Measurements from ENCODE around the gene TTC9B.
"Not testable (repeated sequence)": the region's sequence is repeated elsewhere in the genome, so short reads cannot be mapped to it uniquely, and the experiment has no call there.

Gene TTC9B

DNA sequence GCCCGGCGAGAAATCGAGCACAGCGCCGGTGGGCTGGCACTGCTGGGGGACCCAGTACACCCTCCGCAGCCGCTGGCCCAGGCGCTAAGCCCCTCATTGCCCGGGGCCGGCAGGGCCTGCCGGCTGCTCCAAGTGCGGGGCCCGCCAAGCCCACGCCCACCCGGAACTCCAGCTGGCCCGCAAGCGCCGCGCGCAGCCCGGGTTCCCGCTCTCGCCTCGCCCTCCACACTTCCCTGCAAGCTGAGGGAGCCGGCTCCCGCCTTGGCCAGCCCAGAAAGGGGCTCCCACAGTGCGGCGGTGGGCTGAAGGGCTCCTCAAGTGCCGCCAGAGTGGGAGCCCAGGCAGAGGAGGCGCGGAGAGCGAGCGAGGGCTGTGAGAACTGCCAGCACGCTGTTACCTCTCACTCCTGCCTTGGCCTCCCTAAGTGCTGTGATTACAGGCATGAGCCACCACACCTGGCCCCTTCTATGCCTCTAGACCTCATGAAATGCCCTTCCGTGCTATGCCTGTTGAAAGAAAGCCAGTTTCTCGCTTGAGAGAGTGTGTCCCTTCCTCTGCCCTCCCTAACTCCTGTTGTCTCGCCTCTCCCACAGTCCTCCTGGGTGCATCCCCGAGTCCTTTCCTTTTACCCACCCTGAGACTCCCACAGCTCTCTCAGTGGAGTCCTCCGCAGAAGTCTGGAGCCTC is 47.7 kb downstream of the TTC9B start:
- DNase-seq (ENCODE audit: low read depth, low spot score) = not testable (repeated sequence)

DNA sequence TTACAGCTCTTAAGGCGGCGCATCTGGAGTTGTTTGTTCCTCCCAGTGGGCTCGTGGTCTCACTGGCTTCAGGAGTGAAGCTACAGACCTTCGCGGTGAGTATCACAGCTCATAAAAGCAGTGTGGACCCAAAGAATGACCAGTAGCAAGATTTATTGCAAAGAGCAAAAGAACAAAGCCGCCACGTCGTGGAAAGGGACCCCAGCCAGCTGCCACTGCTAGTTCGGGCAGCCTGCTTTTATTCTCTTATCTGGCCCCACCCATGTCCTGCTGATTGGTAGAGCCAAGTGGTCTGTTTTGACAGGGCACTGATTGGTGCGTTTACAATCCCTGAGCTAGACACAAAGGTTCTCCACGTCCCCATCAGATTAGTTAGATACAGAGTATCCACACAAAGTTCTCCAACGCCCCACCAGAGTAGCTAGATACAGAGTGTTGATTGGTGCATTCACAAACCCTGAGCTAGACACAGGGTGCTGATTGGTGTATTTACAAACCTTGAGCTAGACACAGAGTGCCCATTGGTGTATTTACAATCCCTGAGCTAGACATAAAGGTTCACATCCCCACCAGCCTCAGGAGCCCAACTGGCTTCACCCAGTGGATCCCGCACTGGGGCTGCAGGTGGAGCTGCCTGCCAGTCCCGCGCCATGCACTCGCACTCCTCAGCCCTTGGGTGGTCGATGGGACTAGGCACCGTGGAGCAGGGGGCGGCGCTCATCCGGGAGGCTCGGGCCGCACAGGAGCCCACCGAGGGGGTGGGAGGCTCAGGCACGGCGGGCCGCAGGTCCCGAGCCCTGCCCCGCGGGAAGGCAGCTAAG is 48.5 kb downstream of the TTC9B start:
- not testable (repeated sequence) for DNase-seq (ENCODE audit: low read depth, low spot score)
